SK-N-SH (cell line): ENCODE data around the gene ZBTB16.

Experiments
- EP300 ChIP-seq, 2 experiments: IDR thresholded peaks; 2 replicates each; pipeline versions ENCODE4 v1.4.0 to v1.6.1; 2012; ENCODE audit warnings: borderline replicate concordance in 1 of 2, low read depth in 1 of 2, low read length in 1 of 2
- EZH2phosphoT487 ChIP-seq: fragments of 200-600 bp; sonication (generic); IDR thresholded peaks from 2 replicates; pipeline ENCODE4 v1.6.1; 2017; ENCODE audit warnings: low read depth, mixed run types, mild to moderate bottlenecking, antibody characterized with exemption, moderate library complexity, borderline replicate concordance
- GABPA ChIP-seq: IDR thresholded peaks from 2 replicates; pipeline ENCODE4 v1.4.0; 2012; ENCODE audit warnings: low read depth, mild to moderate bottlenecking
- JUND ChIP-seq: IDR thresholded peaks from 2 replicates; pipeline ENCODE4 v1.4.0; 2012
- POLR2AphosphoS5 ChIP-seq: IDR thresholded peaks from 2 replicates; pipeline ENCODE4 v1.6.1; 2012; ENCODE audit warnings: low read depth, low read length
- RCOR1 ChIP-seq: fragments of 150-350 bp; IDR thresholded peaks from 2 replicates; pipeline ENCODE4 v1.6.1; 2017; ENCODE audit warnings: antibody characterized with exemption, low read length
- TAF1 ChIP-seq: IDR thresholded peaks from 2 replicates; pipeline ENCODE4 v1.6.1; 2012; ENCODE audit warnings: low read depth, mild to moderate bottlenecking, low read length, moderate library complexity, borderline replicate concordance
- YY1 ChIP-seq: IDR thresholded peaks from 2 replicates; pipeline ENCODE4 v1.4.0; 2012; ENCODE audit warnings: low read depth, mild to moderate bottlenecking
- TF ChIP-seq, protein P1 (sequence below): fragments of 200-600 bp; sonication (generic); IDR thresholded peaks from 2 replicates; pipeline ENCODE4 v1.6.1; 2017; ENCODE audit warnings: antibody characterized with exemption, mild to moderate bottlenecking, moderate library complexity
- TF ChIP-seq, protein P2 (sequence below): IDR thresholded peaks from 2 replicates; pipeline ENCODE4 v1.4.0; 2012; ENCODE audit warnings: low read depth, borderline replicate concordance
- TF ChIP-seq, protein P3 (sequence below): IDR thresholded peaks from 2 replicates; pipeline ENCODE4 v1.6.1; 2012; ENCODE audit warnings: mild to moderate bottlenecking, low read depth, low read length, moderate library complexity
- TF ChIP-seq, protein P4 (sequence below): fragments of 150-350 bp; IDR thresholded peaks from 2 replicates; pipeline ENCODE4 v1.6.1; 2017; ENCODE audit warnings: antibody characterized with exemption, low read length, low read depth, borderline replicate concordance
- TF ChIP-seq, protein P5 (sequence below): IDR thresholded peaks from 2 replicates; pipeline ENCODE4 v1.4.0; 2012; ENCODE audit warnings: low read depth

DNA sequence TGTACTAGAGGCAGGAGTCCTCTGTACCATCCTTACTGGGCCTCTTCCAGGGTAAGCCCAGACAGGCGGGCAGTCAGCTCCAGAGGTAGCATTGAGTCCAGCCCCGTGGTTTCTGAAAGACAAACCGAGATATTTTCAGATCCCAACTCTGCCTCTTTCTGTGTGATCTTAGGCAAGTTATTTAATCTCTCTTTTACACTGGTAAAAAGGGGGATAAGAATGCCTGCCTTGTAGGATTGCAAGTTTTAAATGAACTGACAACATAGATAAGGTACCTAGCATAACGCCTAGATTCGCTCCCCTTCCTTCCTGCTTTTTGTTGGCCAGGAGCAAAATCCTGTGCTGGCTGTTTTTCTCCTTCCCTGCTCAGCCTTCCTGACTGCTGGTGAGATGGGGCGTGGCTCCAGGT lies 180.2 kb downstream of the ZBTB16 start:
- no peak for TF ChIP-seq EZH2phosphoT487
- no peak for TF ChIP-seq YY1
- TF ChIP-seq RCOR1: no peak
- TF ChIP-seq, protein P1, sequence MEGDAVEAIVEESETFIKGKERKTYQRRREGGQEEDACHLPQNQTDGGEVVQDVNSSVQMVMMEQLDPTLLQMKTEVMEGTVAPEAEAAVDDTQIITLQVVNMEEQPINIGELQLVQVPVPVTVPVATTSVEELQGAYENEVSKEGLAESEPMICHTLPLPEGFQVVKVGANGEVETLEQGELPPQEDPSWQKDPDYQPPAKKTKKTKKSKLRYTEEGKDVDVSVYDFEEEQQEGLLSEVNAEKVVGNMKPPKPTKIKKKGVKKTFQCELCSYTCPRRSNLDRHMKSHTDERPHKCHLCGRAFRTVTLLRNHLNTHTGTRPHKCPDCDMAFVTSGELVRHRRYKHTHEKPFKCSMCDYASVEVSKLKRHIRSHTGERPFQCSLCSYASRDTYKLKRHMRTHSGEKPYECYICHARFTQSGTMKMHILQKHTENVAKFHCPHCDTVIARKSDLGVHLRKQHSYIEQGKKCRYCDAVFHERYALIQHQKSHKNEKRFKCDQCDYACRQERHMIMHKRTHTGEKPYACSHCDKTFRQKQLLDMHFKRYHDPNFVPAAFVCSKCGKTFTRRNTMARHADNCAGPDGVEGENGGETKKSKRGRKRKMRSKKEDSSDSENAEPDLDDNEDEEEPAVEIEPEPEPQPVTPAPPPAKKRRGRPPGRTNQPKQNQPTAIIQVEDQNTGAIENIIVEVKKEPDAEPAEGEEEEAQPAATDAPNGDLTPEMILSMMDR: no peak
- TF ChIP-seq, protein P2, sequence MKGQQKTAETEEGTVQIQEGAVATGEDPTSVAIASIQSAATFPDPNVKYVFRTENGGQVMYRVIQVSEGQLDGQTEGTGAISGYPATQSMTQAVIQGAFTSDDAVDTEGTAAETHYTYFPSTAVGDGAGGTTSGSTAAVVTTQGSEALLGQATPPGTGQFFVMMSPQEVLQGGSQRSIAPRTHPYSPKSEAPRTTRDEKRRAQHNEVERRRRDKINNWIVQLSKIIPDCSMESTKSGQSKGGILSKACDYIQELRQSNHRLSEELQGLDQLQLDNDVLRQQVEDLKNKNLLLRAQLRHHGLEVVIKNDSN: no peak
- no peak for TF ChIP-seq POLR2AphosphoS5
- TF ChIP-seq, protein P3, sequence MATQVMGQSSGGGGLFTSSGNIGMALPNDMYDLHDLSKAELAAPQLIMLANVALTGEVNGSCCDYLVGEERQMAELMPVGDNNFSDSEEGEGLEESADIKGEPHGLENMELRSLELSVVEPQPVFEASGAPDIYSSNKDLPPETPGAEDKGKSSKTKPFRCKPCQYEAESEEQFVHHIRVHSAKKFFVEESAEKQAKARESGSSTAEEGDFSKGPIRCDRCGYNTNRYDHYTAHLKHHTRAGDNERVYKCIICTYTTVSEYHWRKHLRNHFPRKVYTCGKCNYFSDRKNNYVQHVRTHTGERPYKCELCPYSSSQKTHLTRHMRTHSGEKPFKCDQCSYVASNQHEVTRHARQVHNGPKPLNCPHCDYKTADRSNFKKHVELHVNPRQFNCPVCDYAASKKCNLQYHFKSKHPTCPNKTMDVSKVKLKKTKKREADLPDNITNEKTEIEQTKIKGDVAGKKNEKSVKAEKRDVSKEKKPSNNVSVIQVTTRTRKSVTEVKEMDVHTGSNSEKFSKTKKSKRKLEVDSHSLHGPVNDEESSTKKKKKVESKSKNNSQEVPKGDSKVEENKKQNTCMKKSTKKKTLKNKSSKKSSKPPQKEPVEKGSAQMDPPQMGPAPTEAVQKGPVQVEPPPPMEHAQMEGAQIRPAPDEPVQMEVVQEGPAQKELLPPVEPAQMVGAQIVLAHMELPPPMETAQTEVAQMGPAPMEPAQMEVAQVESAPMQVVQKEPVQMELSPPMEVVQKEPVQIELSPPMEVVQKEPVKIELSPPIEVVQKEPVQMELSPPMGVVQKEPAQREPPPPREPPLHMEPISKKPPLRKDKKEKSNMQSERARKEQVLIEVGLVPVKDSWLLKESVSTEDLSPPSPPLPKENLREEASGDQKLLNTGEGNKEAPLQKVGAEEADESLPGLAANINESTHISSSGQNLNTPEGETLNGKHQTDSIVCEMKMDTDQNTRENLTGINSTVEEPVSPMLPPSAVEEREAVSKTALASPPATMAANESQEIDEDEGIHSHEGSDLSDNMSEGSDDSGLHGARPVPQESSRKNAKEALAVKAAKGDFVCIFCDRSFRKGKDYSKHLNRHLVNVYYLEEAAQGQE: no peak
- no peak for TF ChIP-seq GABPA
- no peak for TF ChIP-seq JUND
- TF ChIP-seq, protein P4, sequence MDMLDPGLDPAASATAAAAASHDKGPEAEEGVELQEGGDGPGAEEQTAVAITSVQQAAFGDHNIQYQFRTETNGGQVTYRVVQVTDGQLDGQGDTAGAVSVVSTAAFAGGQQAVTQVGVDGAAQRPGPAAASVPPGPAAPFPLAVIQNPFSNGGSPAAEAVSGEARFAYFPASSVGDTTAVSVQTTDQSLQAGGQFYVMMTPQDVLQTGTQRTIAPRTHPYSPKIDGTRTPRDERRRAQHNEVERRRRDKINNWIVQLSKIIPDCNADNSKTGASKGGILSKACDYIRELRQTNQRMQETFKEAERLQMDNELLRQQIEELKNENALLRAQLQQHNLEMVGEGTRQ: no peak
- no peak for TF ChIP-seq TAF1
- TF ChIP-seq EP300 (IDR thresholded peaks at IDR 0.05; ENCODE audit: borderline replicate concordance in 1 of 2, low read depth in 1 of 2, low read length in 1 of 2): no peak
- TF ChIP-seq, protein P5, sequence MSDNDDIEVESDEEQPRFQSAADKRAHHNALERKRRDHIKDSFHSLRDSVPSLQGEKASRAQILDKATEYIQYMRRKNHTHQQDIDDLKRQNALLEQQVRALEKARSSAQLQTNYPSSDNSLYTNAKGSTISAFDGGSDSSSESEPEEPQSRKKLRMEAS: no peak
